ENCODE results near the gene RTP1.

GRCh38 chr3:187228740-187229139, 31.5 kb downstream of the RTP1 start:
- no peak for TF ChIP-seq CTCF (IDR thresholded peaks at IDR 0.05)
- TF ChIP-seq POLR2A (IDR thresholded peaks at IDR 0.05): no peak
